ENCODE results near the gene SLC29A1.

DNA sequence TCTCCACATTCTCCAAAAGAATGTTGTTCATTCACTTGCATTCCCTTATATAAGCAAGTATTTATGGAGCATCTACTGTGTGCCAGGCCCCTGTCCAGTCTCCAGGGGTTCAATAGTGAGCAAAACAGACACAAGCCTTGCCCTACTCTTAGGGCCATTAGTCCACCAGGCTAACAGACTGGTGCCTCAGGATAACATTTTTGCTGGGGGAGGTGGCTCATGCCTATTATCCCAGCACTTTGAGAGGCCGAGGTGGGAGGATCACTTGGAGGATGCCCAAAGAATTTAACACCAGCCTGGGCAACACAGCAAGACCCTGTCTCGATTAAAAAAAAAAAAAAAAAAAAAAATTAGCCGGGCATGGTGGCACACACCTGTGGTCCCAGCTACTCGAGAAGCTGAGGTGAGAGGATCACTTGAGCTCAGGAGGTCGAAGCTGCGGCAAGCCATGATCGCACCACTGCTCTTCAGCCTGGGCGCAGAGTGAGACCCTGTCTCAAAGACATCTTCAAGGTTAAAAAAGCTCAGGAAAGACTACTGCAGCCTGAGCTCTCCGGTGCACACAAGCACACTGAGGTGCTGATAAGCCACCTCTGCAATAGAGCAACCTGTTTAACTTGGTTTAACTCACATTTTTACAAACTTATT lies 44.8 kb upstream of the SLC29A1 start:
- no peak for TF ChIP-seq POLR2A (IDR thresholded peaks at IDR 0.05)
- TF ChIP-seq, protein P1, sequence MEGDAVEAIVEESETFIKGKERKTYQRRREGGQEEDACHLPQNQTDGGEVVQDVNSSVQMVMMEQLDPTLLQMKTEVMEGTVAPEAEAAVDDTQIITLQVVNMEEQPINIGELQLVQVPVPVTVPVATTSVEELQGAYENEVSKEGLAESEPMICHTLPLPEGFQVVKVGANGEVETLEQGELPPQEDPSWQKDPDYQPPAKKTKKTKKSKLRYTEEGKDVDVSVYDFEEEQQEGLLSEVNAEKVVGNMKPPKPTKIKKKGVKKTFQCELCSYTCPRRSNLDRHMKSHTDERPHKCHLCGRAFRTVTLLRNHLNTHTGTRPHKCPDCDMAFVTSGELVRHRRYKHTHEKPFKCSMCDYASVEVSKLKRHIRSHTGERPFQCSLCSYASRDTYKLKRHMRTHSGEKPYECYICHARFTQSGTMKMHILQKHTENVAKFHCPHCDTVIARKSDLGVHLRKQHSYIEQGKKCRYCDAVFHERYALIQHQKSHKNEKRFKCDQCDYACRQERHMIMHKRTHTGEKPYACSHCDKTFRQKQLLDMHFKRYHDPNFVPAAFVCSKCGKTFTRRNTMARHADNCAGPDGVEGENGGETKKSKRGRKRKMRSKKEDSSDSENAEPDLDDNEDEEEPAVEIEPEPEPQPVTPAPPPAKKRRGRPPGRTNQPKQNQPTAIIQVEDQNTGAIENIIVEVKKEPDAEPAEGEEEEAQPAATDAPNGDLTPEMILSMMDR (IDR thresholded peaks at IDR 0.05 in 4 of 5, conservative IDR thresholded peaks at IDR 0.05 in 1 of 5): no peak
